Panc1 (cell line): ENCODE data around the gene MAML3. TPM values are rescaled to one million over a fixed set of nuclear protein-coding genes. Genes with fewer than 3 reads are reported as not detected.

Experiments
- ATAC-seq: fragments of 200-7000 bp; cut with Tn5 transposase; 2 replicates; pipeline ENCODE4 v1.9.1; 2020; ENCODE audit warnings: mild to moderate bottlenecking, moderate library complexity
- BruUV-seq: library from RNA; stranded (reverse); fragments of 400-500 nt; replicated peaks from 2 replicates; lab custom pipeline; 2021; lab: Mats Ljungman, UMichigan
- CTCF ChIA-PET: fragments of 300-600 bp; sonication (Branson Sonifier 250); formaldehyde crosslinking; loops from one replicate; lab custom pipeline; 2022; ENCODE audit warnings: antibody characterized with exemption; lab: Charles Lee
- POLR2A ChIA-PET: fragments of 300-600 bp; sonication (Branson Sonifier 250); formaldehyde crosslinking; loops from one replicate; lab custom pipeline; 2022; ENCODE audit warnings: antibody characterized with exemption; lab: Charles Lee
- DNase-seq: peaks from one replicate; pipeline ENCODE4 v3.0.0-alpha.2; 2010; ENCODE audit warnings: low read depth, low spot score
- H3K27ac ChIP-seq: 2 replicates; pipeline ENCODE4 v1.5.1; 2011; ENCODE audit warnings: mild to moderate bottlenecking, low read length, inconsistent platforms
- H3K27me3 ChIP-seq: fragments of 200-500 bp; sonication (Bioruptor generic); 2 replicates; pipeline ENCODE4 v1.6.0; 2014; ENCODE audit warnings: low read length, inconsistent platforms; ENCODE audit not compliant: control insufficient read depth, insufficient read depth
- H3K36me3 ChIP-seq: fragments of 200-500 bp; sonication (Bioruptor generic); 2 replicates; pipeline ENCODE4 v1.5.1; 2014; ENCODE audit warnings: inconsistent platforms, mild to moderate bottlenecking, low read length, moderate library complexity; ENCODE audit not compliant: control insufficient read depth, insufficient read depth
- H3K4me1 ChIP-seq: 2 replicates; pipeline ENCODE4 v1.5.1; 2011; ENCODE audit warnings: inconsistent platforms, mild to moderate bottlenecking, low read length, moderate library complexity; ENCODE audit not compliant: control insufficient read depth, insufficient read depth
- H3K4me3 ChIP-seq, 2 experiments: 2 replicates each; pipeline ENCODE4 v1.5.1; 2011 to 2012; ENCODE audit warnings: low read depth in 2 of 2, low read length in 2 of 2, mild to moderate bottlenecking in 2 of 2, inconsistent platforms in 1 of 2, moderate library complexity in 1 of 2
- H3K9me3 ChIP-seq: fragments of 200-500 bp; sonication (Bioruptor generic); 2 replicates; pipeline ENCODE4 v1.5.1; 2014; ENCODE audit warnings: low read depth, mild to moderate bottlenecking, inconsistent platforms, low read length, moderate library complexity; ENCODE audit not compliant: control insufficient read depth, insufficient read depth
- CTCF ChIP-seq: fragments of 450-650 bp; IDR thresholded peaks from 2 replicates; pipeline ENCODE4 v1.5.1; 2017; ENCODE audit warnings: mild to moderate bottlenecking
- POLR2AphosphoS5 ChIP-seq: IDR thresholded peaks from 2 replicates; pipeline ENCODE4 v1.6.1; 2012; ENCODE audit warnings: mild to moderate bottlenecking, low read depth, low read length, moderate library complexity
- REST ChIP-seq, 2 experiments: IDR thresholded peaks; 2 replicates each; pipeline ENCODE4 v1.6.1; 2011 to 2012; ENCODE audit warnings: low read depth in 2 of 2, control low read depth in 1 of 2, low read length in 1 of 2, mild to moderate bottlenecking in 1 of 2, moderate library complexity in 1 of 2; ENCODE audit not compliant: insufficient read depth in 1 of 2
- SIN3A ChIP-seq: IDR thresholded peaks from 2 replicates; pipeline ENCODE4 v1.6.1; 2012; ENCODE audit warnings: low read depth, mild to moderate bottlenecking, low read length, moderate library complexity, borderline replicate concordance; ENCODE audit not compliant: insufficient read depth
- TCF7L2 ChIP-seq: IDR thresholded peaks from 2 replicates; pipeline ENCODE4 v1.6.1; 2011; ENCODE audit warnings: mild to moderate bottlenecking, low read depth, low read length, inconsistent platforms
- in situ Hi-C: cut with HindIII; loops from 2 replicates; pipeline ENCODE4 v1.10.0; 2016; ENCODE audit warnings: low sequenced_read_pairs, low pct_unique_long_range_greater_than_20kb
- intact Hi-C: fragments of 100-400 bp; cut with micrococcal nuclease; formaldehyde crosslinking; loops from one replicate; pipeline ENCODE4 v1.10.0; 2022; ENCODE audit not compliant: unreplicated experiment
- total RNA-seq: library from RNA; stranded (reverse); gene quantifications from one replicate; pipeline ENCODE4 v1.2.1, GENCODE V29; 2021; ENCODE audit not compliant: unreplicated experiment

The MAML3 gene
- total RNA-seq, 1 experiment from 2014 or later = 7.7 TPM

- ChIA-PET POLR2A (no interaction called here), CTCF (no interaction called here)
- in situ Hi-C loops = no loop called here
- Histone ChIP-seq H3K4me1 (peaks cover 25% of the 10 kb centered on the region), H3K9me3 (peaks cover 11% of the 10 kb centered on the region; the same call in 1 of the 2 replicates), H3K27me3 (no peaks in the 10 kb centered on the region), H3K4me3 (no peak overlapping the region), H3K36me3 (no peaks in the 10 kb centered on the region), H3K27ac (peak overlapping the region; percentile 63)
- ATAC-seq = no peak
- no peak for TF ChIP-seq SIN3A
- no peak for TF ChIP-seq POLR2AphosphoS5
- no peak for TF ChIP-seq CTCF
- TF ChIP-seq TCF7L2 = no peak
- no peak for TF ChIP-seq REST (IDR thresholded peaks at IDR 0.05; ENCODE audit: insufficient read depth in 1 of 2, low read depth in 2 of 2, low read length in 1 of 2)
- no peak for DNase-seq
- intact Hi-C loops = loop anchor here (5.0 to 10.0 kb wide), 4 partner anchors 71 to 311 kb away; partner anchors contain the start of gene MAML3
- no TSS peak for BruUV-seq
Observed at GRCh38 chr4:140014284-140014683, 139.7 kb downstream of the MAML3 start.

GRCh38 chr4:140012688-140013486 lies 141.1 kb downstream of the MAML3 start:
- intact Hi-C loops = loop anchor here (2.0 to 10.0 kb wide), 6 partner anchors 38 to 312 kb away; partner anchors contain the start of gene MAML3
- BruUV-seq = no TSS peak
- in situ Hi-C loops = no loop called here
- ChIA-PET POLR2A (no interaction called here), CTCF (interaction anchor here (0.7 to 1.0 kb wide), 3 partner anchors 69 to 347 kb away, joined by 3 to 5 read pairs (median 4); no protein-coding TSS in a partner anchor)
- Histone ChIP-seq H3K4me3 (peak overlapping the region in 1 of 2 experiments; percentile 24; a peak in 1 of 4 replicates), H3K9me3 (peaks cover 11% of the 10 kb centered on the region; the same call in 1 of the 2 replicates), H3K27me3 (no peaks in the 10 kb centered on the region), H3K27ac (peak overlapping the region; percentile 63), H3K36me3 (no peaks in the 10 kb centered on the region), H3K4me1 (peaks cover 18% of the 10 kb centered on the region)
- TF ChIP-seq REST (IDR thresholded peaks at IDR 0.05; ENCODE audit: insufficient read depth in 1 of 2, low read depth in 2 of 2, low read length in 1 of 2) (no peak), POLR2AphosphoS5 (peak; percentile 35; the same call in 1 of the 2 replicates), CTCF (peak; percentile 72)
- DNase-seq = peak; percentile 82
- ATAC-seq = peak; percentile 96
